Subcutaneous abdominal adipose tissue (tissue), 5 donors: ENCODE results near the gene LHX5.

ENCODE experiments used
- H3K27ac ChIP-seq: one replicate; pipeline ENCODE4 v1.7.0; 2013; ENCODE audit warnings: low read depth, mild to moderate bottlenecking, inconsistent platforms, low read length, moderate library complexity
- H3K27me3 ChIP-seq, 5 donors: one replicate each; pipeline ENCODE4 v1.7.0; 2013; ENCODE audit warnings: low read length in 5 of 5, inconsistent platforms in 1 of 5; ENCODE audit not compliant: control insufficient read depth in 5 of 5, insufficient read depth in 4 of 5
- H3K36me3 ChIP-seq, 5 donors: one replicate each; pipeline ENCODE4 v1.7.0; 2013; ENCODE audit warnings: low read length in 5 of 5; ENCODE audit not compliant: control insufficient read depth in 5 of 5, insufficient read depth in 5 of 5
- H3K4me1 ChIP-seq, 5 donors: one replicate each; pipeline ENCODE4 v1.7.0; 2013; ENCODE audit warnings: low read length in 5 of 5, mild to moderate bottlenecking in 3 of 5, moderate library complexity in 1 of 5; ENCODE audit not compliant: control insufficient read depth in 5 of 5, insufficient read depth in 5 of 5
- H3K4me3 ChIP-seq, 5 donors: one replicate each; pipeline ENCODE4 v1.7.0; 2013; ENCODE audit warnings: low read length in 5 of 5, low read depth in 1 of 5
- H3K9ac ChIP-seq, 5 donors: one replicate each; pipeline ENCODE4 v1.7.0; 2013; ENCODE audit warnings: low read length in 5 of 5, mild to moderate bottlenecking in 4 of 5, moderate library complexity in 3 of 5
- H3K9me3 ChIP-seq, 5 donors: one replicate each; pipeline ENCODE4 v1.7.0; 2013; ENCODE audit warnings: low read length in 5 of 5; ENCODE audit not compliant: control insufficient read depth in 5 of 5
- donor health status: healthy.
- donor health status: healthy.
- donor health status: healthy.
- donor health status: healthy.
- donor health status: healthy.

The LHX5 gene

GRCh38 chr12:113436586-113436985, 35.1 kb downstream of the LHX5 start:
- H3K27ac ChIP-seq, result no peak overlapping the region
- H3K4me3 ChIP-seq, result no peak overlapping the region
- no peak overlapping the region for H3K9ac ChIP-seq
- H3K27me3 ChIP-seq, result peaks cover 4 to 14% (median 10%) of the 10 kb centered on the region in 5 donors
- peaks cover 0 to 12% (median 10%) of the 10 kb centered on the region in 5 donors for H3K4me1 ChIP-seq
- no peaks in the 10 kb centered on the region for H3K36me3 ChIP-seq
- no peaks in the 10 kb centered on the region for H3K9me3 ChIP-seq

GRCh38 chr12:113435367-113435766, 36.3 kb downstream of the LHX5 start:
- Histone ChIP-seq H3K9me3 (no peaks in the 10 kb centered on the region), H3K27me3 (peaks cover 0 to 5% (median 3%) of the 10 kb centered on the region in 5 donors), H3K4me3 (no peak overlapping the region), H3K36me3 (no peaks in the 10 kb centered on the region), H3K27ac (no peak overlapping the region), H3K4me1 (peaks cover 0 to 12% (median 10%) of the 10 kb centered on the region in 5 donors), H3K9ac (no peak overlapping the region)

- Histone ChIP-seq H3K4me3 (no peak overlapping the region), H3K9me3 (no peaks in the 10 kb centered on the region), H3K36me3 (no peaks in the 10 kb centered on the region), H3K4me1 (peaks cover 0 to 12% (median 10%) of the 10 kb centered on the region in 5 donors), H3K9ac (no peak overlapping the region), H3K27ac (no peak overlapping the region), H3K27me3 (peaks cover 0 to under 1% (median 0%) of the 10 kb centered on the region in 5 donors)
Observed at GRCh38 chr12:113432986-113433385, 38.7 kb downstream of the LHX5 start.

- Histone ChIP-seq H3K4me1 (peaks cover 0 to 12% (median 10%) of the 10 kb centered on the region in 5 donors), H3K4me3 (no peak overlapping the region), H3K36me3 (no peaks in the 10 kb centered on the region), H3K27me3 (peaks cover 0 to 4% (median 0%) of the 10 kb centered on the region in 5 donors), H3K9ac (no peak overlapping the region), H3K9me3 (no peaks in the 10 kb centered on the region), H3K27ac (no peak overlapping the region)
Observed at GRCh38 chr12:113428482-113428881, 43.2 kb downstream of the LHX5 start.

GRCh38 chr12:113427882-113428281, 43.8 kb downstream of the LHX5 start:
- H3K9ac ChIP-seq, result no peak overlapping the region
- no peak overlapping the region for H3K27ac ChIP-seq
- no peaks in the 10 kb centered on the region for H3K9me3 ChIP-seq
- H3K4me1 ChIP-seq, result peaks cover 0 to 9% (median 7%) of the 10 kb centered on the region in 5 donors
- no peak overlapping the region for H3K4me3 ChIP-seq
- peaks cover 0 to 4% (median 0%) of the 10 kb centered on the region in 5 donors for H3K27me3 ChIP-seq
- no peaks in the 10 kb centered on the region for H3K36me3 ChIP-seq

GRCh38 chr12:113425960-113426453, 45.7 kb downstream of the LHX5 start:
- peaks cover 4 to 21% (median 16%) of the 10 kb centered on the region in 5 donors for H3K4me1 ChIP-seq
- no peak overlapping the region for H3K9ac ChIP-seq

GRCh38 chr12:113424915-113425823, 46.5 kb downstream of the LHX5 start:
- no peaks in the 10 kb centered on the region for H3K9me3 ChIP-seq
- H3K9ac ChIP-seq, result no peak overlapping the region

More at GRCh38 chr12:113425960-113426453, 45.7 kb downstream of the LHX5 start:
- no peak overlapping the region for H3K27ac ChIP-seq
- H3K4me3 ChIP-seq, result no peak overlapping the region
- H3K27me3 ChIP-seq, result peaks cover 0 to 4% (median 0%) of the 10 kb centered on the region in 5 donors
- no peaks in the 10 kb centered on the region for H3K36me3 ChIP-seq
- H3K9me3 ChIP-seq, result no peaks in the 10 kb centered on the region

GRCh38 chr12:113424456-113424855, 47.2 kb downstream of the LHX5 start:
- Histone ChIP-seq H3K4me3 (no peak overlapping the region), H3K9me3 (no peaks in the 10 kb centered on the region), H3K27ac (no peak overlapping the region), H3K4me1 (peaks cover 4 to 21% (median 16%) of the 10 kb centered on the region in 5 donors), H3K27me3 (peaks cover 0 to 4% (median 0%) of the 10 kb centered on the region in 5 donors), H3K36me3 (no peaks in the 10 kb centered on the region), H3K9ac (no peak overlapping the region)

More at GRCh38 chr12:113424915-113425823, 46.5 kb downstream of the LHX5 start:
- peaks cover 4 to 21% (median 16%) of the 10 kb centered on the region in 5 donors for H3K4me1 ChIP-seq
- no peaks in the 10 kb centered on the region for H3K36me3 ChIP-seq
- peaks cover 0 to 4% (median 0%) of the 10 kb centered on the region in 5 donors for H3K27me3 ChIP-seq
- H3K4me3 ChIP-seq, result no peak overlapping the region
- H3K27ac ChIP-seq, result no peak overlapping the region

GRCh38 chr12:113422886-113423669, 48.6 kb downstream of the LHX5 start:
- Histone ChIP-seq H3K4me3 (peak overlapping the region; percentile 64 to 77 (median 70)), H3K9me3 (no peaks in the 10 kb centered on the region), H3K9ac (peak overlapping the region in 4 of 5 donors; percentile 60 to 81 (median 76)), H3K4me1 (peaks cover 4 to 29% (median 16%) of the 10 kb centered on the region in 5 donors), H3K36me3 (no peaks in the 10 kb centered on the region), H3K27ac (peak overlapping the region; percentile 12), H3K27me3 (peaks cover 0 to 4% (median 0%) of the 10 kb centered on the region in 5 donors)
